GM06990 (cell line): ENCODE measurements around the gene MERTK.

Source experiments
- DNase-seq: peaks from one replicate; pipeline ENCODE4 v3.0.0-alpha.2; 2011; ENCODE audit not compliant: insufficient read length; ENCODE audit errors: extremely low read depth
- H3K27me3 ChIP-seq: replicated peaks from 2 replicates; pipeline ENCODE4 v1.6.0; 2011; ENCODE audit warnings: low read length; ENCODE audit not compliant: control insufficient read depth, insufficient read depth
- H3K36me3 ChIP-seq: 2 replicates; pipeline ENCODE4 v1.5.1; 2011; ENCODE audit warnings: low read length; ENCODE audit not compliant: control insufficient read depth, insufficient read depth
- H3K4me3 ChIP-seq: replicated peaks from 2 replicates; pipeline ENCODE4 v1.5.1; 2011; ENCODE audit warnings: low read depth, mild to moderate bottlenecking, control low read depth, low read length
- TF ChIP-seq, protein P1 (sequence below): IDR thresholded peaks from 2 replicates; pipeline ENCODE4 v1.5.1; 2011; ENCODE audit warnings: low read length, control low read depth, mild to moderate bottlenecking, inconsistent platforms; ENCODE audit not compliant: insufficient read depth, poor library complexity, severe bottlenecking

Gene MERTK

DNA sequence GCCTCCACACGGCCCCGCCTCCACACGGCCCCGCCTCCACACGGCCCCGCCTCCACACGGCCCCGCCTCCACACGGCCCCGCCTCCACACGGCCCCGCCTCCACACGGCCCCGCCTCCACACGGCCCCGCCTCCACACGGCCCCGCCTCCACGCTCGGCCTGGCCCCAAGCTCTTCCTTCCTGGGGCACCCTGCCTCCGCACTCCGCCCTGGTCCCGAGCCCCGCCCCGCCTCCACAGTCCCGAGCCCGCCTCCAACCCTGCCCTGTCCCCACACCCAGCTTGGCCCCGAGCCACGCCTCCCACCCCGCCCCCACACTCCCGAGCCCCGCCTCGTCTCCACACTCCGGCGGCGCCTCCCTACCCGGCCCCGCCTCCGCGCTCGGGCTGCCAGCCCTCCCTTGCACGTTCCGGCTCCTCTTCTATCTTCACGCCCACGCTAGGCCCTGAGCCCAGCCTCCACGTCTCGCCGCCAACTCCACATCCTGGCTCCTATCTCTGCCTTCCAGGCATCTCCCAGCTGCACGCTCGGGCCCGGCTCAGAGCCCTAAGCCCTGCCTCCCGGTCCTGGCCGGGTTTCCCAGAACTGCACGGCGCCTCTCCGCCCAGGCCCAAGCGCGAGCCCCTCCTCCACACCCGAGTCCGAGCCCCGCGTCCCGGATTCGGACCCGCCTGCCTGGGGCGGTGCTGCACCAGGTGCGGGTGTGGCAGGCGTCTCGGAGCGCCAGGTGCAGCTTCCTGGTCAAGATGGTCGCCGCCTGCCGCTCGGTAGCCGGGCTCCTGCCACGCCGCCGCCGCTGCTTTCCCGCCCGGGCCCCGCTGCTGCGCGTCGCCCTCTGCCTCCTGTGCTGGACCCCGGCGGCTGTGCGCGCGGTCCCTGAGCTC is 156.7 kb downstream of the MERTK start, which contains the start of gene TMEM87B:
TMEM87B (plus strand) TSS at position 423 of the 883 bp plus-strand sequence; CDS start at position 746, 323 bp downstream.
- TF ChIP-seq, protein P1, sequence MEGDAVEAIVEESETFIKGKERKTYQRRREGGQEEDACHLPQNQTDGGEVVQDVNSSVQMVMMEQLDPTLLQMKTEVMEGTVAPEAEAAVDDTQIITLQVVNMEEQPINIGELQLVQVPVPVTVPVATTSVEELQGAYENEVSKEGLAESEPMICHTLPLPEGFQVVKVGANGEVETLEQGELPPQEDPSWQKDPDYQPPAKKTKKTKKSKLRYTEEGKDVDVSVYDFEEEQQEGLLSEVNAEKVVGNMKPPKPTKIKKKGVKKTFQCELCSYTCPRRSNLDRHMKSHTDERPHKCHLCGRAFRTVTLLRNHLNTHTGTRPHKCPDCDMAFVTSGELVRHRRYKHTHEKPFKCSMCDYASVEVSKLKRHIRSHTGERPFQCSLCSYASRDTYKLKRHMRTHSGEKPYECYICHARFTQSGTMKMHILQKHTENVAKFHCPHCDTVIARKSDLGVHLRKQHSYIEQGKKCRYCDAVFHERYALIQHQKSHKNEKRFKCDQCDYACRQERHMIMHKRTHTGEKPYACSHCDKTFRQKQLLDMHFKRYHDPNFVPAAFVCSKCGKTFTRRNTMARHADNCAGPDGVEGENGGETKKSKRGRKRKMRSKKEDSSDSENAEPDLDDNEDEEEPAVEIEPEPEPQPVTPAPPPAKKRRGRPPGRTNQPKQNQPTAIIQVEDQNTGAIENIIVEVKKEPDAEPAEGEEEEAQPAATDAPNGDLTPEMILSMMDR = no peak
- DNase-seq = peak; percentile 97
- Histone ChIP-seq H3K36me3 (peaks cover 5% of the 10 kb centered on the region; the same call in 1 of the 2 replicates), H3K4me3 (peak within 1 kb of the TSS; percentile 93), H3K27me3 (no peaks in the 10 kb centered on the region)

DNA sequence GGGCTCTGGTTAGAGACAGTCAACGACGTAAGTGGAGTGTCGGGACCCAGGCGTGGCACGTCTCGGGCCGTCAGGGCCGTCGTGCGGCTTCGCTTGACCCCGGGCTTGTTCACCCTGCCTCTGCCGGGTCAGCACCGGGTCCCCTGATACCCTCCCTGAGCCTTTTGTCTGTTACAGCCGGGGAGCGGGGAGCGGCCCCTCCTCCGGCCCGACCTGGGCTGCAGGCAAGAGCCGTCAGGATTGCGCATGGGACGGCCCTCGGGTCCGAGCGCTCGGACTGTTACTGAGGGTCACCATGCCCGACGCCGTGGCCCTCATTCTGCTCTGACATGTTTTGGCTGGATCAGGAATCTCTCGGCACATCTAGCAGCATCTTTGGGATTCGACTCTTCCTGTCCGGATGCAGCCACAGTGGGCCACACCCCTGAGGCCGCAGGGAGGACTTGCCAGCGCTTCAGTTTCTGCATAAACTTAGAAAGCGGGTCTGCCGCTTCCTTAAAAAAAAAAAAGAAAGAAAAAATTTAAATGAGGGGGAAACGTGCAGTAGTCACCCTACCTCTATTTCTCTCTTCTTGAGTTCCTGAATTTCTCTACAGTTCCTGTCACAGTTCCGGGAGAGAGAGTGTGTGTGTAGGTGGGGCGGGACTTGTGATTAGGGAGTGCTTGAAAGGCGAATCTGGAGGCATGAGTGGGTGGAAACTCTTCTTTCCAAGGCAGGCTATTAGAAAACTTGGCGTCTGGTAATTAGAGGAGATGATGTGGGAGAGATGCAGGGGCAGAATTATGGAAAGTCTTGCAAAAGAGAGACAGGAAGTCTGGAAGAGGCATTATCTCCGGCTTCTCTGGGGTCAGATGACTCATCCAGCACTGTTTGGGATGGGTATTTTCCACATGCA is 157.6 kb downstream of the MERTK start:
- TF ChIP-seq, protein P1 = no peak
- H3K4me3 ChIP-seq = peak overlapping the region; percentile 93
- no peaks in the 10 kb centered on the region for H3K27me3 ChIP-seq
- peaks cover 5% of the 10 kb centered on the region; the same call in 1 of the 2 replicates for H3K36me3 ChIP-seq
- DNase-seq = no peak

DNA sequence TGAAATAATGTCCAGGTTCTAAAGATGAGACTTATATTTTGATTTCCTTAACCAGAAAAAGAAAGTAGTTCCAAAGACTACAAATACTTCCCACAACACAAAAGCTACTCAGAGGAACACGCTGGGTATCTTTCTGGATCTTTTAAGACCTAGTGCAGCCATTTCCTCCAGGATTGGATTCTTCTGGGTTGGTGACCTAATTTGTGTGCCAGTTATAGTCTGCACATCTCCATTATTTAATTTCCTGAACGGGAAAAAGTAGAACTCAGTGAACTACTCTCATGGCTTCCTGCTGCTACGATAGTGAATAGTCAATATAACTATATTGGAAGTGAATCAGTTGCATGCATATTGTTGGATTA is 158.2 kb downstream of the MERTK start:
- Histone ChIP-seq H3K36me3 (peaks cover 5% of the 10 kb centered on the region), H3K27me3 (no peaks in the 10 kb centered on the region), H3K4me3 (peak overlapping the region; percentile 93)
- no peak for DNase-seq
- TF ChIP-seq, protein P1 = no peak

DNA sequence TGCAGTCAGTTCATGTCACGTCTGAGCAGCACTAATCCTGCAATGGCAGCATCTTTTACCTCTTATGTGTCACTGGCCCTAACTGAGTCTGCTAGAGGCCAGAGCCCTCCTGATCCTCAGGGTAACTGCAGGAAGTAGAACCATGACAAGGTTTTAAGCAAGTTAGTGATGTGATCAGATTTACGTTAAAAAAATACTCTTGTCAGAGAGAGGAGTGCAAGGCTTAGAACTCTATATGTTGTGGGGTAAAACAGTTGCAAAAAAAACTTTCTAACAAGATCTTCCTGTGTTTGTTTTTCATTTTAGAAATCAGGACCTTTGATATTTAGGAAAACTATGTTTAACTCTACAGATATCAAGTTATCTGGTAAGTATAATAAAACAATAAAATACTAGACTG is 161.3 kb downstream of the MERTK start:
- peaks cover 9% of the 10 kb centered on the region for H3K36me3 ChIP-seq
- no peaks in the 10 kb centered on the region for H3K27me3 ChIP-seq
- no peak for DNase-seq
- TF ChIP-seq, protein P1 = no peak
- no peak overlapping the region for H3K4me3 ChIP-seq

DNA sequence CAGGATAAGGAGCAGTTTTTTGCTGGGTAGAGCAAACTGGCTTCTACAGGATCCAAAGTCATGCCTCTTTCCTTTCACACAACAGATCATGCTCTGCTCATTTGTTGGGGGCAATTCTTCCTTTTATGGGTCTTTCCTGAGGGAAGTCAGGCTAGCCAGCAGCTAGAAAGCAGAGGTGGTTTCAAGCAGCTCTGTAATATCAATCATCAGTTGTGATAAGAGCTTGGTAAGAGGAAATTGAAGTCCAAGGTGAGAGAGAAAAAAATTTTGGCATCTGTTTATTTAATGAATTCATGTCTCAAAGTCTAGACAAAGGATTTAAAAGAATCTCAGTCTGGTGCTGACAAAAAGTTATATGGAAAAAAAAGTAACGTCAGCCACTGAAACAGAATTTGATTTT is 162.9 kb downstream of the MERTK start:
- peaks cover 9% of the 10 kb centered on the region for H3K36me3 ChIP-seq
- DNase-seq = no peak
- no peaks in the 10 kb centered on the region for H3K27me3 ChIP-seq
- TF ChIP-seq, protein P1 = no peak
- H3K4me3 ChIP-seq = no peak overlapping the region
